Ammon's horn (tissue), 1 donor: ENCODE measurements around the gene HEATR5A.
"Not testable (repeated sequence)": the region's sequence is repeated elsewhere in the genome, so short reads cannot be mapped to it uniquely, and the experiment has no call there.

ENCODE experiments used
- DNase-seq: peaks from one replicate; pipeline ENCODE4 v3.0.0-alpha.2; 2016; ENCODE audit warnings: low spot score

The HEATR5A gene

DNA sequence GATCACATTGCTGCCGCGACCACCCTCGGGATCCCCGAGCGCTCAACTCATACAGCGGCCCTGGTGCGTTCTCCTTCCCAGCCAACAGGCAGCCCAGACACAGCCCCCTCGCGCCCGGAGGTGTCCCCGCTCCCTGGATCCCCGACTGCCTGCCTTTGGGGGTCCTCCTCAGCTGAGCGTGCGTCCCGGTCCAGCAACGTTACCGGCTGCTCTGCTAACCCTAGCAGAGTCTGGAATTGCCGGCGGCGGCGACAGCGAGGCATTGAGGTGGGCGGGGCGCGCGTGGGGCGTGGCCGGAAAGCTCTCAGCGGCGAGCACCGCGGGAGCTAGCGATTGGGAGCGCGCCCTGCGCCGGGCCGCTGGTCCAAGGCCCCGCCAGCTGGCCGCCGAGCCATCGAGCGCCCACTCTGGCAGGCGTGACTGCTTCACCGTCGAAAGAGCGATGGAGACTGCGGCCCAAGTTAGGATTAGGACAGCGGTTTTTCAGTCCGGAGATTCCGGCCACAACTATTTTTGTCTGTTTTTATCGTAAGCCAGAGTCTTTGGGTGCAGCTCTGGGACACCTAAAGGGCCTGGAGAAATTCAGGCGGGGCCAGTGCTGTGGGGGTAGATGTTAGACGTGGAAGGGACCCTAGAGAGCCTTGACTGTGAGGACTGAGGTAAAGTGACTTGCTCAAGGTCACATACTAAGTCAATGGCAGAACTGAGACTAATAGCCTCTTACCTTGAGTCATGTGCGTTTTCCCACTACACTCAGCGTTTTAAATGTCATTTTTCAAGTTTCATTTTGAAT is at the start of gene HEATR5A:
Gene HEATR5A (minus strand): TSS at position 232 of the 793 bp plus-strand sequence. CDS start 17,575 bp downstream, outside the sequence.
- DNase-seq: peak; percentile 96

DNA sequence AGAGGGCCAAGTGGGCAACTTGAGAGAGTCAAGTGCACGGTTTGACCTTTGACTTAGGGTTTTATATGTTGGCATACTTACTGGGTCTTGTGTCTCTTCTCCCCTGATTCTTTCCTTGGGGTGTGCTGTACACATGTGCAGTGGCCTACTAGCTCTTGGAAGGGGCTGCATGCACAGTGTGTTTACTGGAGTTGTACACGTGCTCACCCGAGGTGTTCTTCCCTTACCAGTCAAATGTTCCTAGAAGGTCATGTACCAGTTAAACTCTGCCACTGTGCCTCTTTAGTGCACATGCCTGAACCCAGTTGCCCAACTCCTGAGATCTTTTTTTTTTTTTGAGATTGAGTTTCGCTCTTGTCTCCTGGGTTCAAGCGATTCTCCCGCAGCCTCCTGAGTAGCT is 46.2 kb upstream of the HEATR5A start:
- DNase-seq: no peak

DNA sequence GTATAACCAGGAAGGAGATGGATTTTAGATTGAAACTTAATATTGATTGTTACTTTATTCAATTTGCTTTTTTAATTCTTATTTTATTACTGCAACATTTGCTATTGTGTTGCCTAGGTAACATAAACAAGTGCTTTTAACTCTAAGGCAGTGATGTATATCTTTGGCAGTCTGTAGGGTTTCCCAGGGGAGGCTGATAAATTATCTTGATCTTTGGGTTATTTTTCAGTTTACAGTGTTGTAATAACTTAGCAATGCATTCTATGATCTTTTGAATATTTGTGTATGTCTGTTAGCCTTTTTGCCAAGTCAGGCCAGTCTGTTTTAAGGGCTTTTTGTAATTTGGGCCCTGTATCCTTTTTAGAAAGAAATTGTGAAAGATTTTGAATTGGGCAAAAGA is 44.8 kb upstream of the HEATR5A start:
- no peak for DNase-seq

DNA sequence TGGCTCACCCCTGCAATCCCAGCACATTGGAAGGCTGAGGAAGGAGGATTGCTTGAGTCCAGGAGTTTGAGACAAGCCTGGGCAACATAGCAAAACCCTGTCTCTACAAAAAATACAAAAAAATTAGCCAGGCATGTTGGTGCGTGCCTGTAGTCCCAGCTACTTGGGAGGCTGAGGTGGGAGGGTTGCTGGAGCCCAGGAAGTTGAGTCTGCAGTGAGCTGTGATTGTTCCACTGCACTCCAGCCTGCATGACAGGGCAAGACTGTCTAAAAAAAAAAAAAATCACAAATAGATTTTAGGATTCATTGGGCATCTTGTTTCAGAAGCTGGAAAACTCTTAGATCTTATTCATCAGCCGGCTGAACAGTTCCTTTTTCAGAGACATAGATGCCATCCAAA is 42.1 kb upstream of the HEATR5A start:
- DNase-seq: not testable (repeated sequence)

DNA sequence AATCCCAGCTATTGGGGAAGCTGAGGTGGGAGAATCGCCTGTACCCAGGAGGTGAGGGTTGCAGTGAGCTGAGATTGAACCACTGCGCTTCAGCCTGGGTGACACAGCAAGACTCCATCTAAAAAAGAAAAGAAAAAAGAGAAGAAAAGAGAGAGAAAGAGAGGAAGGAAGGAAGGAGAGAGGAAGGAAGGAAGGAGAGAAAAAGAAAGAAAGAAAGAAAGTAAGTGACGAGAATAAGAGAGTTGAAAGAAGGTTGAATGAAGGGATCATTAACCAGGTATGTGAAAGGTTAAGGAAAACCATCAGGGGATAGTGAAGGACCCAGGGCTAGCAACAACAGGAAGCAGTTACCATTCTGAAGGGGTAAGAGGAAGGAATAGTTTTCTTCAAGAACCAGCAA is 41.2 kb upstream of the HEATR5A start:
- DNase-seq: no peak

DNA sequence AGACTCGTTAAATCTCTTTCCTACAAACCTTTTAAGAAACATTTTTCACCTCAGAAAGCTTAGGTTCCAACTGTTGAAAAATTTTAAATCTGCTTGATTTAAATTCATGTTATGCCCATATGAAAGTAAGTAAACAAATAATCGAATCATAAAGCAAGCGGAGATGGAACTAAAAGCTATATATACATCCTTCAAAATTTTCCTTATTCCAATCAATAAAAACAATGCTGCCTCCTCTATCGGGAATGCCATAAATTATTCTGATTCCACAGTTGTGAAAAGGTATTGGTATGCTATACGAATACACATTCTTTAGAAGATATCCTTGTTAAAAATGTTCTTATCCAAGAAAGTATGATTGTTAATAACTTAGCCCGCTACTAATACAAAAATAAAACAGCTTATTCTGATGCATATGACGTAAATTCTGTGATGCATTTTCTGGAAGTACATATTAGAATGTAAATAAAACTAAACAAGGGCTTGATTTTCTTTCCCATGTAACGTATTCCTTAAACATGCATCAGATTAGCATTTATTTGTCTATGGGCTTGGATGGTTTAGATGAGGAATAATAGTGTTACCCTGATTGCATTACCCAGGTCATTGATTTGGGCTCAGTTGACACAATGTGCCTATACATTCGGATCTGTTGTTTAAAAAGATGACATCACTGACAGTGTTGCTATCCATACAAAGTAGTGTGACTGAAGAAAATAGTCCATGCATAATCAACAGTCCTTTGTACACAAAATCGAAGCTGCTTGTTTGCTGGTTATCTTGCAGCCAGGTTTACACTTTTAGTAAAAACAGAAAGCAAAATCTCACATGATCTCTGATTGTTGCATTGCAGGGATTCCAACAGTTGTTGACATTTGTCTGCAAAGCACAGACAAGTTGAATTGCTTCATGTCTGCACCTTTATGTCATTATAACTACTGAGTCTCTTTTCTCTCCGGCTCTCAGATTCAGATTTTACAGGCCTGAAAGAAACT is 37.6 kb upstream of the HEATR5A start:
- peak; percentile 57 for DNase-seq

DNA sequence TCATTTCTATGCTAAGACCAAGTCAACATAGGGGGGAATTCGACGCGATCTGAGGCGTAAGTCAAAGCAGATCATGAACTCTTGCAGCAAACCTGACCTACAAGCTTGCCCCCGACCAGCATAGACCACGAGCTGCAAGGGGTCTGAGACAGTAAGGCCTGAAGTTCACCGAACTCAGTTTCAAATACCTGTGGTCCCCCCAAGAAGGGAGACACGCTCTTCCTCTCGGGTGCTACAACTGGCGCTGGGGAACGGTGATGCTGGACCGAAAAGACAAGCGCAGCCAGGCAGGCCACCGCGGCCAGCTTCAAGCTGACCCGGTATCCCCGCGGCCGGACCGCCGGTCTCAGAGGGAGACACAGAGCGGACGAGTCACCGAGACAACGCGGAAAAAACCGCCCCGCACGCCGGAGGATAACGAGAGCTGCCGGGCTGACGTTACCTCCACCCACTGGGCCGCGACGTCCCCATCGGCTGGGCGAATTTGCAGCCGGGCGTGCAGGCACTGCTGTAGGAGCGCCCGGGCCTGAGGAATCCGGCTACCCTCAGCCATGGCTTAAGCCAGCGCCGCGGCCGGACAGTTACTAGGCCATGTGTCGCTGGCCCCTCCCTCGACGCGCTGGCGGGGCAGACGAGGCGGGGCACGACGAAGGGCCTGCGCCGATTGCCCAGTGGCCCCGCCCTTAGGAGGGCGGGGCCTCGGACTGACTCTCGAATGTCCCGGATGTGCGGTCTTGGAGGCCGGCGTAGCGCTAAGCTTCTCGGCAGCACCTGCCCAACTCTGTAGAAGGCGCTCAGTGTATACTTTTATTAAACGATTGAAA is 36.7 kb upstream of the HEATR5A start, which contains the start of gene DTD2:
Gene DTD2 (minus strand): TSS at position 666 of the 824 bp plus-strand sequence. CDS start 113 bp downstream, at position 553.
- peak; percentile 98 for DNase-seq

DNA sequence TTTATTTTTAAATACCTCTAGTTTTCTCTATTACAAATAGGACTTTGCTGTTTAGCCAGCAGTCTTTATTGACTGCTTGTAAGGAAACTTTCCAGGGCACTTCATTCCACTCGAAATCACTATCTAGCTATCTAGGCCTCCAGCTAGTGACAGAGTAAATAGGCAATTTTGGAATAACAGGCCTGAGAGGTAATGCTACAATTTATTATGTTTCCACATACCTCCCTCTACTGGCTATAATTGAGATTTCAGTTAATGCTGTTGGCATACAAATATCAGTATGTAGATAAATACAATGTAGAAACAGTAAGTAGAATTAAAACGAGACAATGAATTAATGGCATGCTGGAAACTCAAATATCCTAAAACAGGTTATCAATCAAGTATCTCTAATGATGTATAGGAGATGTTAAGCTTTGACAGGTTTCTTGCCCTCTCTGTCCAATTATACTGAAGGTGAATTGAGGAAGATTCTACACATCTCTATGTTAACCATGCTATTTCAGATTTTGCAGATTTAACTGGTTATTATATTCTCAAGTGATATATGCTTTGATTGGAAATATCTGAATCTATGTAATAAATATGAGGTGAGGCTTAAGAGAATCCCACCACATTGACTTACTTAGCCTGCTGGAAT is 29.7 kb upstream of the HEATR5A start:
- peak; percentile 60 for DNase-seq

DNA sequence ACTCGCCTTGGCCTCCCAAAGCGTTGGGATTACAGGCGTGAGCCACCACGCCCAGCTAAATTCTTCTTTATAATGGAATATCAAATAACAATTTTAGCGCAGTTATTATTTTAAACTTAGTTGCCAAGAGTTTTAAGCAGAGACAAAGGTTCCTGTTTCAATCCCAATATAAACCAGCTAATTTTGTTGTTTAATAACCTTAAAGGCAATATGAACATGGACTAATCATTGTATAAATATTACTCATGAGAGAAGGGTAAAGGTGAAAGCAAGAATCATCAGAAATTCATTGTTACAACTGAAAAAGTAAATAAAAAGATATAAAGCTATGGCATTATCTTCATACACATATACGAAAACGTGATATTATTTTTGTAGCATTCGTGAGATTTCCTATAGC is 28.8 kb upstream of the HEATR5A start:
- no peak for DNase-seq

DNA sequence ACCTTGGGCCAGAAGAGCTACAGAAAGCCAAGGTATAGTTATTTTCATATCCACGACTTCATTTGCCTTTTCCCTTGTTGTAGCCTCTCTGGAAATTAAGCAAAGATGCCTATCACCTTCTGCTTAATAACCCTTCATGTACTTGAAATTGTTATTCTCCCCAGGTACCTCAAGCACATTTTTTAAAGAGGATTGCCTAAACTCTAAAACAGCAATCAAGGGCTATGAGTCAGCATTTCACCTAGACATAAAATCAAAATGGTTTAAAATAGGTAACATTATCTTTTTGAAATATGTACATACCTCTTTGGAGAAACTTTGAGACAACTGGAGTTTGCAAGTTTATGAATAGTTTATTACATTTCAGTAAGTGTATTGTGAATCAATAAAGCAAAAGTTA is 25.4 kb upstream of the HEATR5A start:
- no peak for DNase-seq

DNA sequence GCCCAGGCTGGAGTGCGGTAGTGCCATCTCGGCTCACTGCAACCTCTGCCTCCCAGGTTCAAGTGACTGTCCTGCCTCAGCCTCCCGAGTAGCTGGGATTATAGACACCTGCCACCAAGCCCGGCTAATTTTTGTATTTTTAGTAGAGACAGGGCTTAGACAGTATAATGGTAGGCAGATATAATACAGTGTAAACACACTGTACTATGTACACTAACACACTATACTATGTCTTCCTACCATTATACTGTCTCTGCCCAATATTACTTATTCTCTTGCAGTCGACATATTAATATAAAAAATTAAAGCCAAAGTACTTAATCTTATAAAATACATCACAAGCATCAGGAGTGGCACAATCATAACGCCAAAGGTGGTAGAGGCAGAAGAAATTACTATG is 21.9 kb upstream of the HEATR5A start:
- DNase-seq: no peak

DNA sequence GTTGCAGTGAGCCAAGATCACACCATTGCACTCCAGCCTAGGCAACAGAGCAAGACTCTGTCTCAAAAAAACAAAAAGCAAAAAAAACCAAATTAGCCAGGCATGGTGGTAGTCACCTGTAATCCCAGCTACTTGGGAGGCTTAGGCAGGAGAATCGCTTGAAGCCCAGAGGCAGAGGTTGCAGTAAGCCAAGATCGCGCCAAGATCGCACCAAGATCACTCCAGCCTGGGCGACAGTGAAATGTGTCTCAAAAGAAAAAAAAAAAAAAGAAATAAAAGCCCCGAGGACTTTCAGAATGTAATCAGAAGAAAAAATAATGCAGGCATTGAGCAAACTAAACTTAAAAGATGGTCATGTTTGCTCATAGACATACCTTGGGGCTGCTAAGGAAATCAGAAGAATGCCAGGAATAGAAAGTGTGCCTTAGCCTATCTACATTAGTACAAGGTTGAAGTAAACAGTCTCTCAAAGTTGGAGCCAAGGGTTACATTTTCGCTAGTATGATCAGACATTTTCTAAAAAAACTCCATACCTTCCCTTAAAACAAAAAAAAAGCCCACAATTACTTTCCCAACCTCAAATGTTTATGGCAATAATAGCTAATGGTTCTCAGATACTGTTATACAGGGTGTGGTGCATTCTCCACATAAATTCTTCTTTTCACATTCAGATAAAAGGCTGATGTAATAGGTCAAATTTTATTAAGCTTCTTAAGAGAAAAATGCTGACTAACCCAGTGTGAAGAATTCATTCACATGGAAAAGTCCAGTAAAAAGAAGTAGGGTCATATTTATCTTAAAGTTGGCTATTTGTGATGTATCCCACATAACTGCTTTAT is 21.1 kb upstream of the HEATR5A start:
- DNase-seq: no peak

DNA sequence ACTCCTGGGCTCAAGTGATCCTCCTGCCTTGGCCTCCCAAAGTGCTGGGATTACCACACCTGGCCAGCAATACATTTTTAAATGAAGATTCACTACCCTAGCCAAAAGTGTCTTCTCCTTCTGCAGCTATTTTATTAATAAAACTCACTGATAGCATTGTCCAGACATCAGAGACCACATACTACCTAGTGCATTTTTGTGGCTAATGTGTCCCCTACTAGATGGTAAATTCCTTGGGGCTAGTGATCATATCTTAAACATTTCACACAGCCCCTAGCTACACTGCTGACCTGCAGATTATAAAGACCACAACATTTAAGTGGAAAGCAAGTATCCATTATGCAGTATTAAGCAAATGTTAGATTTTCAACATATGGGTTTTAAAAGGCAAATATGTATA is 19.9 kb upstream of the HEATR5A start:
- DNase-seq: no peak

DNA sequence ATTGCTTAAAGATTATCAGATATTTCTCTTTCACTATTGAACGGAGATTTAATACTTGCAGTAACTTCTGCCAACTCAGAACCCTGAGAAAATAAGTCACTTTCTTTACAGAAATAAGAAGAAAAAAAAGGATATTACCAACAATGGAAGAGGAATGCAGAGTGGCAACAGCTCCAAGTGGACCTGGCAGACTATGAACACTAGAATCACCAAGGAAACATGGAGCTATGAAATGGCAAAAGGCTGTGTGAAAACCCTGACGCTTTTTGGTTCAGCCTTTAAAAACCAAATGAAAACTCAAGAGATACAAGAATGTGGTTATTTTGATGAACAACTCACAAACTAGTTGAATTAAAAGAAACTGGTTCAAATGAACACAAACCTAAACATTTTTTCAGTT is 19.2 kb upstream of the HEATR5A start:
- peak; percentile 69 for DNase-seq

DNA sequence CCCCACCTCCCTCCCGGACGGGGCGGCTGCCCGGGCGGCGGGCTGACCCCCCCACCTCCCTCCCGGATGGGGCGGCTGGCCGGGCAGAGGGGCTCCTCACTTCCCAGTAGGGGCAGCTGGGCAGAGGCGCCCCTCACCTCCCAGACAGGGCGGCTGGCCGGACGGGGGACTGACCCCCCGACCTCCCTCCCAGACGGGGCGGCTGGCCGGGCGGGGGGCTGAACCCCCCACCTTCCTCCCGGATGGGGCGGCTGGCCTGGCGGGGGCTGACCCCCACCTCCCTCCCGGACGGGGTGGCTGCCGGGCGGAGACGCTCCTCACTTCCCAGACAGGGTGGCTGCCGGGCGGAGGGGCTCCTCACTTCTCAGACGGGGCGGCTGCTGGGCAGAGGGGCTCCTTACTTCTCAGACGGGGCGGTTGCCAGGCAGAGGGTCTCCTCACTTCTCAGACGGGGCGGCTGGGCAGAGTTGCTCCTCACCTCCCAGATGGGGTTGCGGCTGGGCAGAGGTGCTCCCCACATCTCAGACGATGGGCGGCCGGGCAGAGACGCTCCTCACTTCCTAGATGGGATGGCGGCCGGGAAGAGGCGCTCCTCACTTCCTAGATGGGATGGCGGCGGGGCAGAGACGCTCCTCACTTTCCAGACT is 16.8 kb upstream of the HEATR5A start:
- DNase-seq: not testable (repeated sequence)

DNA sequence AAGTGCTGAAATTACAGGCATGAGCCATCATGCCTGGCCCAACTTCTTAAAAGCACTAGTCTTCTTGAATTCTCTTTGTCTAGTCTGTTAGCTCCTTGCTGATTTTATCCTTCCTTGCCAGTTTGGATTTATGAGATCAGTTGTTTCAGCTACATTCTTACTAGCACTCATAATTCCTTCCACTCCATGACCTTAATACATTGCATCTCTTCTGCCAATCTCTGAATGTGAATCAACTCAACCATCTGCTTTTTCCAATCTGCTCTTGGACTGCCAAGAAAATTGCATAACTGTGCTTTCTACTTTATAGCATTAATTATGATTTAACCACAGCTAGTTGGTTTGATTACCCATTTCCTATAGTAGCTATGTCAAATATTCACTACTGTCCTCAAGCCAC is 14.9 kb upstream of the HEATR5A start:
- peak; percentile 47 for DNase-seq

DNA sequence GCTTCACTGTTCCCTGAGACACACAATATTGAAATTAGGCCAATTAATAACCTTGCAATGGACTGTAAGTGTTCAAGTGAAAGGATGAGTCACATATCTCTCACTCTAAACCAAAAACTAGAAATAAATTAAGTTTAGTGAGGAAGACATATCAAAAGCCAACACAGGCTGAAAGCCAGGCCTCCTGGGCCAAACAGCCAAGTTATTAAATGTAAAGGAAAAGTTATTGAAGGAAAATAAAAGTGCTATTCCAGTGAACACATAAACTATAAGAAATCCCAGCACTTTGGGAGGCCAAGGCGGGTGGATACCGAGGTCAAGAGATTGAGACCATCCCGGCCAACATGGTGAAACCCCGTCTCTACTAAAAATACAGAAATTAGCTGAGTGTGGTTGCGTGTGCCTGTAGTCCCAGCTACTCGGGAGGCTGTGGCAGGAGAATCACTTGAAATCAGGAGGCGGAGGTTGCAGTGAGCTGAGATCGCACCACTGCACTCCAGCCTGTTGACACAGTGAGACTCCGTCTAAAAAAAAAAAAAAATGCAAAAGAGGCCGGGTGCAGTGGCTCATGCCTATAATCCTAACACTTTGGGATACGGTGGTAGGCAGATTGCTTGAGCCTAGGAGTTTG is 10.4 kb upstream of the HEATR5A start:
- DNase-seq: no peak

DNA sequence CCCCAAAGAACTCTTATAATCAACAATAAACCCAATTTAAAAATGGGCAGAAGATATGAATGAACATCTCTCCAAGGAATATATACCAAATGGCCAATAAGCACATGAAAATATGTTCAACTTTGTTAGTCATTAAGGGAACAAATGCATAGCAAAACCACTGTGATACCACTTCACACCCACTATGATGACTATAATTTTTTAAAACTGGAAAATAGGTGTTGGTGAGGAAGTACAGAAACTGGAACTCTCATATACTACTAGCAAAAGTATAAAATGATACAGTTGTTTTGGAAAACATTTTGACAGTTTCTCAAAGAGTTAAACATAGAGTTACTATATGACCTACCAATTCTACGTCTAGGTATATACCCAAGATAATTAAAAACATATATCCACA is 9.4 kb upstream of the HEATR5A start:
- no peak for DNase-seq

DNA sequence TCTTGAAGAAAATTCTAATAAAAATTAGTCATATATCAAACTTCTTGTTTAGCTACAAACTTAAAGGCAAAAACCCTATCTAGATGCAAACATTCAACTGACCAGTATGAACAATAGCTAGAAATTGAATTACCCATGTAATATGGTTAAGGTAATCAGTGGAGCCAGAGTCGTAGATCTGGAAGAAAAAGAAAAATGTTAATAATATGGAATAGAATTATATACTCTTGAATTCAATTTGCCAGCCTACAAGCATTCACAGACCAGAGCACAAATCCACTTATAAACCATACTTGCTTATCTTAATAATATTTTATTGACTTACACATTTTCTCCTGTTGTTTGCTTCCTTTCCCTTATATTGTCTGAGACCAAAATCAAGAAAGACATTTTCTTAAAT is 7.7 kb upstream of the HEATR5A start:
- no peak for DNase-seq
